Stimulated activated CD8-positive, alpha-beta memory T cell treated with anti-CD3 and anti-CD28 coated beads, Interleukin-7, amount 100 ng/mL, for 48 hours (primary cell): ENCODE results near the gene EXOC8.
"Not testable (repeated sequence)": the region's sequence is repeated elsewhere in the genome, so short reads cannot be mapped to it uniquely, and the experiment has no call there.

Source experiments
- DNase-seq, 2 donors: peaks; one replicate each; pipeline ENCODE4 v3.0.0-alpha.2; 2020; ENCODE audit warnings: low read depth in 1 of 2; ENCODE audit errors: extremely low read depth in 1 of 2

EXOC8 gene

DNA sequence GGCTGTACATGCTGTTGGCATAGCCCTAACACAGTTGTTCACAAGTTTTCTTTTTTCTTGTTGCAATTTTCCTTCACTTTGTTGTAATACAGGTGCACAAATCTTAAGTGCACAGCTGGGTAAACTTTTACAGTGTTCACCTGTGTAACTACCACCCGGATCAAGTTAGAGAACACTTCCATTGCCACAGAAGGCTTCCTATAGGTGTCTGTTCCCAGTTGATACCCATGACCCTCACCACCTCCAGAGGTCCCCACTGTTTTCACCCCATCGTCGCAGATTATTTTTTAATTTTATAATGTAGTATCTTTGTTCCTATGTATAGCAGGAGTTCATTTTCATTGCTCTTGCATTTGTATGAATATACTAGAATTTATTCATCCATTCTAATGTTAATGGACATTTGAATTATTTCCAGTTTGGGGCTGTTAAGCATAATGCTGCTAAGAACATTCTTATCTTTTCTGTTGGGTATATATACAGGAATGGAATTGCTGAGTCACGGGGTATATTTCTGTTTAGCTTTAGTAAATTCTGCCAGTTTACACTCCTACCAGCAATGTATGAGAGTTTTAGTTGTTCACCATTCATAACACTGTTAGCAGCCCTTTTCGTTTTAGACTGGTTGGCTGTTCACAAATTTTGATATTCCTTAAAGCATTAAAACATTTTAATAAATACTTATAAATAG is 16.8 kb upstream of the EXOC8 start:
- DNase-seq: no peak

DNA sequence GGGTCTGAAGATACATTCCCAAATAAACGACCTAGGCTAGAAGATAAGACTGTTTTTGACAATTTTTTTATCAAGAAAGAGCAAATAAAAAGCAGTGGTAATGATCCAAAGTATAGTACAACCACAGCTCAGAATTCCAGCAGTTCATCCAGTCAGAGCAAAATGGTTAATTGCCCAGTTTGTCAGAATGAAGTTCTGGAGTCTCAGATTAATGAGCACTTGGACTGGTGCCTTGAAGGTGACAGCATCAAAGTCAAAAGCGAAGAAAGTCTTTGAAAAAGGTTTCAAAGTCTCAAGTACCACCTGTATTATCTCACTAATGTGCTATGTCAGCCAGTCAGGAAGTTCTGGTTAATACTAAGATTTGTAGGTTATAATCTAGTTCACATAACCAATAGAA is 15.4 kb upstream of the EXOC8 start:
- DNase-seq: no peak

DNA sequence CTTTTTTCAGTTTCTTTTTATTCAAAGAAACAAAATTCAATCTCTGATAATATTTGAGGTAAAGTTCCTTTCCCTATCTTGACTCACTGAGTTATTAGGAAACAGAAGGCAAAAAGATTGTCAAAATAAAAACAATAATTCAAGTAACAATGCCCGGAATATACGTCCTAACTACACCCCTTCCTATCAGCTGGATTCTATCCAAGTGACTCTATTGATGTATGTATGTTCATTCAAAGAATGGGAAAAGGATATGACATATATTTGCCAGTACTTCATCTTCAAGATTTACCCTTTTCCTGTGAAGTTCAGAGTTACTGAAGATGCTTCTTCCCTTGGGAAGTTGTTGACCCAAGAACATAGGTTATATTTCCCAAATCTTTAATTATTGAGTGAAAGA is 14.2 kb upstream of the EXOC8 start:
- DNase-seq: no peak

DNA sequence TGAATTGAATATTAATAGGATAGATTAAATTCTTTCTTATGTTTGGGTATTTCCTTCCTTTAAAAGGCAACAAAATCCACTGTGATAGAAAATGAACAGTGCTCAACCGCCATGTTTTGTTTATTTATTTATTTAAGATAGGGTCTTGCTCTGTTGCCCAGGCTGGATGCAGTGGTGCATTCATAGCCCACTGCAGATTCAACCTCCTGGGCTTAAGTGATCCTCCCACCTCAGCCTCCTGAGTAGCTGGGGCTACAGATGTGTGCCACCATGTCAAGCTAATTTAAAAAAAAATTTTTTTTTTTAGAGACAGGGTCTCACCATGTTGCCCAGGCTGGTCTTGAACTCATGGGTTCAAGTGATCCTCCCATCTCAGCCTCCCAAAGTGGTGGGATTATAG is 11.2 kb upstream of the EXOC8 start:
- DNase-seq: not testable (repeated sequence)

DNA sequence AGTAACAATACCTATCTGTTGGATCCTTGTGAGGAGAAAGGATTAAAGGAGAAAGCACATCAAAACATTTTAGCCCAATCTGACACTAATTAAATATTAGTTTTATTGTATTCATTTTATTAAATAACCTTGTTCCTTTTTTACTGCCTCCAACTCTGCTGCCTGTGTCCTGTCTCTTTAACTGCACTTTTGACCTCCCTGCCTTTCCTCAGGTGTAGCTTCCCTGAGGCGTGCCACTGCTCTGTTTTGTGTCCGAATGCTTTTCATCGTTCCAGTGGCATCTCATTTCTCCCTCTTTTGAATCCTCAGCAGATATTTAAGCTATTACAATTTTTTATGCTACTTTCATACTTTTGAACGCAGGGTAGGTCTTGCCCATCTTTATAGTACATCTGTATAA is 10.8 kb upstream of the EXOC8 start:
- no peak for DNase-seq

DNA sequence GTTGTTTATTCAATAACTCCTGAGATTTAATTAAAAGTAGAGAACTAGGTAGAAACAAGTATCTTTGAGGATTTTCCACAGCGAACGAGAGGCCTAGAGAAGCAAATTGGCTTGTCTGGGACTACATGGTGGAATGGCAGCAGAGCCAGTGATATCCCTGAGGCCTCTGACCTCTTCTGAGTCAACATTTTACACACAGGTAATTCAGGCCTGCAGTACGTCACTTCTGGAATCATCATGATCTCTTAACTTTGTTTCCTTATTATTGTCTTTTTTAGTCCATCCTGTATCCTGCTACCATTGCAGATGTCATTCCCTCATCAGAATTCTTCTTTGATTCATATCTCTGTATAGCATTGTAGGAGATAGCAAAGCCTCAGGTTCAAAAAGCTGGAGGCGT is 10.3 kb upstream of the EXOC8 start:
- DNase-seq: no peak

DNA sequence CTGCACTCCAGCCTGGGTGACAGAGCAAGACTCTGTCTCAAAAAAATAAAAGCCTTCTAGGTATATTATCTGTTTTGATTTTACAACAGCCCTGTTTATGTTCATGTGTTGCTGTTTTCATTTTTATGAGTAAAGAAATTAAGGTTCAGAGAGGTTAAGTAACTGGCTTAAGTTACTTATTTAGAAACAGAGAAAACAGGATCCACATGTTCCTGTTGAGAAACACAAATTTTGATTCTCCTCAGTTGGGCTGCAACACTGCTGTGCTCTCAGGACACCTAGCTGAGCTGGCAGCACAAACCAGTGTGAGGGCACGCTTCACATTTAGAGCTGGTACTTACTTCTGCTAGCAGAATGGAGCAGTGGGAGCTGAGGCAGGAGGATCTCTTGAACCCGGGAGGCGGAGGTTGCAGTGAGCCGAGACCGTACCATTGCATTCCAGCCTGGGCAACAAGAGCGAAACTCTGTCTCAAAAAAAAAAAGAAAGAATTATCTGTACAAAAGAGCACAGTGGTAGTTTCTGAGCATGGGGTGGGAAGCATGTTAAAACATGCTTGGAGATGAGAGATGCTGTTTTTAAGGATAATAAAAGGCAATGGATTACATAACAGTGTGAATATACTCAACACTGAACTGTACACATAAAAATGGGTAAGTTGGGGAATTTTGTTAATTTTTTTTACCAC is 2.8 kb upstream of the EXOC8 start:
- no peak for DNase-seq

DNA sequence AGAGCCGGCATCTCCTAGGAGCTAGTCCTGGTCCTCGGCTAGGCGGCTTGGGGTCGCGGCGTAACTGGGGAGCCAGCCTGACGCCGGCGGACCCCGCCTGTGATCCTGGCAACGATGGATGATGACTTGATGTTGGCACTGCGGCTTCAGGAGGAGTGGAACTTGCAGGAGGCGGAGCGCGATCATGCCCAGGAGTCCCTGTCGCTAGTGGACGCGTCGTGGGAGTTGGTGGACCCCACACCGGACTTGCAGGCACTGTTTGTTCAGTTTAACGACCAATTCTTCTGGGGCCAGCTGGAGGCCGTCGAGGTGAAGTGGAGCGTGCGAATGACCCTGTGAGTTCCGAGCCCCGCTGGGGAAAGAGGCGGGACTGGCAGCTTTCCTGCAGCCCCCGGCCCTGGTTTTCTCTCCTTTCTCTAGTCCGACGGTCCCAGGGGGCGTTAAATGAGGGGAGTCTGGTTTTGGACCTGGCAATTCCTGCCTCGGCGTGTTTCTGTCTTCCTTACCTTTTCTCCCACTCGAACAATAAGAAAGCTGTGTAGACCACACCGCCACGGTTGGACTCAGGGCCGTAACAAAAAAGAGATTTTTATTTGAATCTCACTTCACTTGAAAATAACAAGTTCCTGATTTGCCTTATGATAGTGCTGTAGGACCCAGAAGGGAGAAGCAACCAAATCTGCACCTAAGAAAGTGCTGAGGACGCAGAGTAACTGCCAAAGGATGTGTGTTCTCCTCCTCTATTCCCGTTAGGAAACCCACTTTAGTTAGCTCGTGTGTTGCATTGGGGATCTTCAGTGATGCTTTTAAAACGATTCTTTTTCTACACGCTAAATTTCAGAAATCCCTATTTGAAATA is 847 bp upstream of the EXOC8 start, which contains the start of gene SPRTN:
Gene SPRTN, plus strand, starts transcription at position 24 of the 859 bp plus-strand sequence. Its CDS starts 91 bp downstream, at position 115.
- no peak for DNase-seq

DNA sequence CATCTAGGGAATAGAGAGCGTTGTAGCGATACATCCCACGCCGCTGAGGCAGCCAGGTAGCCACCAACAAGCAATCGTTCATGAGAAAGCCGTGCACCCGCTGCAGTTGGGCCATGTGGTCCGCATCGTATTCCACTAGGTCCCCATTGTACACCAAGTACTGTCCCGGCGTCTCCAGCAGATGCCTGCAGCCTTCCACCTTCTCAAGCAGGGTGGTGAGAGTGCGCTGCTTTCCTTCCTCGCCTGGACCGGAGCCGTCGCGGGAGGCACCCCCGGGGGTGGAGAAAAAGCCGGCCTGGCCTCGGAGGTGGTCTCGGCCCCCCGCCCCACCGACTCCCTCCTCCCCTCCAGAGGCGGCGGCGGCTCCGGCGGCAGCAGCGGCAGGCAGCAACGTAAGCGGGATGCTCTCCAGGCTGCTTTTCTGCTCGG is 595 bp downstream of the EXOC8 start:
- DNase-seq: no peak

DNA sequence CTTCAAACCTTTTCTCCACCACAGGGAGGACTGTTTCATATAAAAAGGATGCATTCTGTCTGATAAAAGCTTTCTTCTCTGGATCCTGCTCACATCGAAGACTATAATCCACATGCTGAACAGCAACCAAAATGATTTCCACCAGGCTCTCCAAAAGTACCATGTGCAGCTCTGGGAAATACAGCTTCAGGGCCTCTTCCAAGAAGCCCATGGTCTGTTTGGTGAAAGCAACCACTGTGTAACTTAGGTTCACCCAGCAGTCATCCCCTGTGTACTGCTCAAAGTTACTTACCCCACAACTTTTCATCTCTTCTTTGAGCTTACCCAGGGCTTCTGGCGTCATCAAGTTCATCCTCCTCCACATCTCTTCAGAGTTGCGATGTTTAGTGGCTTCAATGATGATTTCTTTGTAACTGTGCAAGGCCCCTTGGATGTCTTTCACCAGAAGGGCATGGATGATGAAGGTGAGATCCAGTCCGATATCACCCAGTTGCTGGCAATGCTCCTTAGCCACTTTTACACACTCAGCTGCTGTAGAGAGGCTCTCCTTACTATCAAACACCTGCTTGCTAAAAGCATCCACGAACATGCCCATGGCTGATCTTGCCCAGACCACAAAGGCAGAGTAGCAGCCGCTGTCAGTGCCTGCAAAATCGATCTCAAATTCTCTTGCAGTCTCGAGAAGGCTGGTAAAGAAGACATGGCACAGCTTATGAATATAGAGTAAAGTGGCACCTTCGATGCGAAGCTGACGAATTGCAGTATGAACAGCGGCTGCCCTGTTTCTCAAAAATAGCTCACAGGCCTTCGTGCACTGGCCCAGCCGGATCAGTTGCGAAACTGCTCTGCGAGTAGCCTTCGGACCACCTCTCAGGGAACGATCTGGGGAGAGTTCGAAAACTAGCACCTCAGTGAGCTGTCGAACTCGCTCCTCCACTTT is 1.7 kb downstream of the EXOC8 start:
- no peak for DNase-seq

DNA sequence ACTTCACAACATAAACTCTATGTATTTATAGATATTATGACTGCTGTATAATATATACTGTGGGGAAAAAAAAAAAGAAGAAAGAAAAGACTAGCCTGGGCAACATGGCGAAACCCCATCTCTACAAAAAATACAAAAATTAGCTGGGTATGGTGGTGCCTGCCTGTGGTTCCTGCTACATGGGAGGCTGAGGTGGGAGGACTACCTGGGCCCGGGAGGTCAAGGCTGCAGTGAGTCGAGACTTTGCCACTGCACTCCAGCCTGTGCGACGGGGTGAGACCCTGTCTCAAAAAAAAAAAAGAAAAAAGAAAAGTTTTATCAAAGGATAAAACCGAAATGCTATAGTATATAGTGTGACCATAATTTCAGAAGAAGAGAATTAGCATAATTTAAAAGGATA is 2.7 kb downstream of the EXOC8 start:
- DNase-seq: no peak

DNA sequence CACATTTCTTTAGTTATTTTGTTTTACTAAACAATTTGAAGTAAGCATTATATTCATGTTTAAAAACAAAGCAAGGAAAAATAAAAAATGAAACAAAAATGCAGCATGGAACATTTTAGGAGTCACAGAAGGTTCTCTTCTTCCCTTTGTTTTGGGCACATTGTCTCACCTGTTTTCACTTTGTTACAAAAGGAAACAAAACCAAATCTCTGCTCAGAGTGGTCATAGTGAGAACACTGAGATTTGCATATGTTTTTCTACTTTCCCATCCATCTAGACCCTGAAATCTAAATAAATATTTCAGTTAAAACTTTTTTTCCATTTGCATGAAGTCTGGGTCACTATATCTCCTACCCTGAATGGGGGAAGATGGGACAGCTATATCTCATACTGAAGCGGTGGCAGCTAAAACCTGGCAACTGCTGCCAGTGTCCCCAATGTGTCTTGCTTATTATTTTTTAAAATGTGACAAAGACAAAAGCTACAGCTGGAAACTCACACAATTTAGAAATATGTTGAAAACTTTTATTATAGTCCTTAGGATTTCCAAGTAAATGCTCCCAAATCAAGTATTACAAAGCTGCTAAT is 3.5 kb downstream of the EXOC8 start:
- DNase-seq: no peak

DNA sequence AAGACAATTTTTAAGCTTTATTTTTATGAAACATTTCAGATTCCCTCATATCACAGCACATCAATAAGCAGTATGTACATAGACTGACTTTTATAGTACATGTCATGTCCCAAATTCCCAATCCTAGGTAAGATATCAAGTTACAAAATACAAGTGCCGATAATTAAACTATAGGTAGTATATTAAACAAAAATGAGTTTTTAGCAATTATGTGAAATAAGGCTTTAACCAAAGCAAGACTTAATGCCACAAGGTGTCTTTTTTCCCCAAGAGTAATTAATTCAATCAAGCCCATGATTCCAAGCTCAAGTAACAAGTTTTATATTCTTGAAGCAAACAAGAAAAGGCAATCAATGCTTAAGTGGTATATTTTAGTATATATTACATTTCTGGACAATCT is 4.9 kb downstream of the EXOC8 start:
- DNase-seq: no peak

DNA sequence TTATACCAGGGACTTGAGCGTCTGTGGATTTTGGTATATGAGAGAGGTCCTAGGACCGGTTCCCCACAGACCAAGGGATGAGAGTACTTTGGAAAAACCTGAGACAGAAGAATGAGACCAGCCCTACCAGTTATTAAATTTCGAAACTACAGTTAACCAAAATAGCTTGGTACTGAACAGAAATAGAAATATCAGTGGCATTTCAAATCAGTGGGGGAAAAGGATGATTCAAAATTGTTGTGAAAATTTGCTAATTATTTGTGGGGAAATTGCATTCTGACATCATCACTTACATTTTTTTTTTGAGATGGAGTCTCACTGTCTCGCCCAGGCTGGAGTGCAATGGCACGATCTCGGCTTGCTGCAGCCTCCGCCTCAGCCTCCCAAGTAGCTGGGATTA is 8.2 kb downstream of the EXOC8 start:
- no peak for DNase-seq

DNA sequence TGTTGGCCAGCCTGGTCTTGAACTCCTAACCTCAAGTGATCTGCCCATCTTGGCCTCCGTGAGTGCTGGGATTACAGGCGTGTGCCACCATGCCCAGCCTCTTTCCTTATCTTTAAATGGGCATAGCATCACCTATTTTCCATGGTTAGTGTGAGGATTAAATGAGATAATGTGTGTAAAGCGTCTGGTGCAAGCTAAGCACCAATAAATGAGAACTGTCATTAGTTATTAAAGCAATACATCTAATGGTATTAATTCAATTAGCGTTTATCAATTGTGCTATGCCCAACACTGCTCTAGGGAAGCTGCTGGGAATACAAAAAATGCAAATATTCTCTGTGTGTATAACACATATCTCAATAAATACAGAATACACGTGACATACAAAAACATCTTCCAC is 10.0 kb downstream of the EXOC8 start:
- DNase-seq: no peak

DNA sequence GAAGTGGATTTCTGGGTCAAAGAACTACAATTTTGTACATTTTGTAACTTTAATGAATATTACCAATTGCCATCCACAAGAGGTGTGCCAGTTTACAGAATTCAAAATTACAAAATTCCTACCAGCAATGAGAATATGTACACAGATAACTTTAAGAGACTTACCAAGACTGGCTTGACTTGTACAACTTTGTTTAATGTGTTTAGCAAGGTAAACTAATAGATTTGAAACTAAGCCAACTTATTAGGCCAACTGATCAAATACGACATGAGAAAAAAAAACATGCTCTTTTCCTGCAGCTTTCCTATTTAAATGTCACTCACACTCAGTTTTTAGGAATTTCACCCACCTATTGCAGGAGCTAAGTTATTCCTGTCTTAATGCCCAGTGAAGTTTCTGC is 11.4 kb downstream of the EXOC8 start:
- DNase-seq: no peak

DNA sequence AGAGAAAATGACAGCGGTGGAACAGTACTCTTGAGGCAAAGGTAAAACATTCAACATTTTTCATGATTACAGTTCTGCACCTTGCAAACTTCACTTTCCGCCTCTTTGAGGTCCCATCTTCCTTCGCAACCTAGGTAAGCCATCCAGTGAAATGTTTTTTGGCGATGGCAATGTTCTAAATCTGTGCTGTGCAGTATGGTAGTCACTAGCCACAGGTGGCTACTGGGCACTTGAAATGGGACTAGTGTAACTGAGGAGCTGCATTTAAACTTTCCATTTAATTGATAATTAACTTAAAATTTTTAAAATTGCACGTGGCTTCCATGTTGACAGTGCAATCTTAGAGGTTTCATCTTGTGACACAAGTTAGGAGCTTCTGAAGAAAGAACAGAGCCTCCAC is 13.0 kb downstream of the EXOC8 start:
- DNase-seq: no peak

DNA sequence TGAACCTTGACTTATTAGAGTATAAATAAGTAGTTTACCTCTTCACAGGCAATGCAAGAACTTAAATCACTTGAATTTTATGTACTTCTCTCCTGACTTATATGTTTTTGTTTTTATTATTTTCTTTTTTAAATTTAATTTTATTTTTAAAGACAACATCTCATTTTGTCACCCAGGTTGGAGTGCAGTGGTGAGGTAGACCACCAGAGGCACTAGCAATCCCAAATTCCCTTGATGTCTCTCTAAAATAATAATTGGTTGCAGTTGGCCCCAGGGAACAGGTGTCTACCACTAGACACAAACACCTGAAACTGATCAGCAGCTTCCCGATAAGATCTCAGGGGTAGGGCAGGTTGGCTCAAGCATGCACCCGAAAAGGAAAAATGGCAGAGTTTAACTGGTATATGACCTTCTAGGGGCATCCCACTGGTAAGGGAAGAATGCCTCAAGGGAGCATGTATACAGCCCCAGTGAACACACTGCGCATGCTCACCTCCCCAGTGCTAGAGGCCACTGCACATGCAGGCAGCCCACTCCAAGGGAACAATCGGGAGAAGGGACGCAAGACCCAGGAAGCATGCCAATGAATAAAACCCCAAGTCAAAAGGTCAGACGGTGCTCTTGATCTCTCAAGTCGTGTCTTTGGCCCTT is 14.6 kb downstream of the EXOC8 start:
- DNase-seq: no peak

DNA sequence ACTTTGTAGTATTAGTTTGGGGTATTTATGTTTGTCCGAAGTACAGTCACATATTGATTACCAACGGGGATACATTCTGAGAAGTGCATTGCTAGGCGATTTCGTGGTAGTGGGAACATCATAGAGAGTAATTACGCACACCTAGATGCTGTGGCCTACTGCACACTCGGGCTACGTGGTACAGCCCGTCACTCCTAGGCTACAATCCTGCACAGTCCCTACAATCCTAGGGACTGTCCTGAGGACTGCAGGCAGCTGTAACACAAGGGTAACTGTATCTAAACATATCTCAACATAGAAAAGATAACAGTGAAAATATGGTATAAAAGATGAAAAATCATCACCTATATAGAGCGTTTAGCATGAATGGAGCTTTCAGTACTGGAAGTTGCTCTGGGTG is 18.6 kb downstream of the EXOC8 start:
- DNase-seq: no peak

DNA sequence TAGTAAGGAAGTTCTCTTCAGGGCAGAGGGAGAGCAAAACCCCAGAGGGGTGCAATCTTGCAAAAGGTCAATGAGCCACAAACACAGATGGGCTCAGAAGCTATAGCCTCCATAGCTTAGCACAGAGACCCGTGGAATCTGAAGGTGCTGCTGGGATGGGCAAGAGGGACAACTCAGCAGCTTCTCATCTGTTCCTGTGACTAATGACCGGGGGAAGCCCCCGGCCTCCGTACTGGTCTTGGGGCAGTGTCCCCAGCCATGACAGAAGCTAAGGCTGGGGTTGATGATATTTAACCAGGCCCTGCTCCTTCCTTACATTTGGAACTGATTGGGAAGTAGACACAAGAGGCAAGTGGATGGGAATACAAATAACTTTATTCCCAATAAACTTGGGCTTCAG is 19.1 kb downstream of the EXOC8 start:
- no peak for DNase-seq
